Inferior parietal cortex (tissue), 1 donor: ENCODE results near the gene CALHM1.
"Not testable (repeated sequence)": the region's sequence is repeated elsewhere in the genome, so short reads cannot be mapped to it uniquely, and the experiment has no call there.

ENCODE experiments used
- DNase-seq: peaks from one replicate; pipeline ENCODE4 v3.0.0-alpha.2; 2016; ENCODE audit errors: extremely low spot score

CALHM1 gene

GRCh38 chr10:103458720-103459119, at the start of gene CALHM1:
CALHM1 (minus strand) TSS chr10:103458900; CDS start chr10:103458751, 149 bp downstream.
- no peak for DNase-seq

- DNase-seq: no peak
Measured at GRCh38 chr10:103507235-103508191, 48.8 kb upstream of the CALHM1 start.

GRCh38 chr10:103506061-103506460, 47.4 kb upstream of the CALHM1 start:
- no peak for DNase-seq

- DNase-seq: no peak
Measured at GRCh38 chr10:103504181-103504783, 45.6 kb upstream of the CALHM1 start.

- not testable (repeated sequence) for DNase-seq
Measured at GRCh38 chr10:103503777-103504176, 45.1 kb upstream of the CALHM1 start.

- DNase-seq: no peak
Measured at GRCh38 chr10:103502849-103503660, 44.4 kb upstream of the CALHM1 start.

GRCh38 chr10:103501186-103501585, 42.5 kb upstream of the CALHM1 start:
- no peak for DNase-seq

GRCh38 chr10:103500481-103500880, 41.8 kb upstream of the CALHM1 start:
- no peak for DNase-seq

- no peak for DNase-seq
Measured at GRCh38 chr10:103499881-103500280, 41.2 kb upstream of the CALHM1 start.

- DNase-seq: no peak
Measured at GRCh38 chr10:103498936-103499638, 40.4 kb upstream of the CALHM1 start.

- no peak for DNase-seq
Measured at GRCh38 chr10:103497161-103497915, 38.6 kb upstream of the CALHM1 start.

- DNase-seq: no peak
Measured at GRCh38 chr10:103495321-103495720, 36.6 kb upstream of the CALHM1 start.

- DNase-seq: no peak
Measured at GRCh38 chr10:103493916-103494877, 35.5 kb upstream of the CALHM1 start.

- DNase-seq: peak; percentile 47
Measured at GRCh38 chr10:103493362-103493915, 34.7 kb upstream of the CALHM1 start, which contains the start of gene NEURL1. NEURL1 (plus strand) TSS chr10:103493705; CDS start chr10:103494388, 683 bp downstream.

GRCh38 chr10:103492655-103493261, 34.1 kb upstream of the CALHM1 start:
- DNase-seq: no peak

- no peak for DNase-seq
Measured at GRCh38 chr10:103491729-103492364, 33.1 kb upstream of the CALHM1 start.

GRCh38 chr10:103490986-103491314, 32.2 kb upstream of the CALHM1 start:
- DNase-seq: no peak

- DNase-seq: no peak
Measured at GRCh38 chr10:103487410-103487708, 28.7 kb upstream of the CALHM1 start.
